Neural progenitor cell (in vitro differentiated cells): ENCODE data around the gene AP2S1. TPM values are rescaled to one million over a fixed set of nuclear protein-coding genes. Genes with fewer than 3 reads are reported as not detected.

Experiments used
- DNase-seq: peaks from one replicate; pipeline ENCODE4 v3.0.0-alpha.2; 2016; ENCODE audit warnings: low spot score
- H2AFZ ChIP-seq: fragments of 200-600 bp; sonication (generic); replicated peaks from 2 replicates; pipeline ENCODE4 v1.6.1; 2016; ENCODE audit warnings: antibody characterized with exemption
- H3F3A ChIP-seq: fragments of 200-600 bp; sonication (generic); 2 replicates; pipeline ENCODE4 v1.6.1; 2016; ENCODE audit warnings: antibody characterized with exemption, low read depth
- H3K27ac ChIP-seq: fragments of 200-600 bp; sonication (generic); 2 replicates; pipeline ENCODE4 v1.5.1; 2016; ENCODE audit warnings: mild to moderate bottlenecking
- H3K27me3 ChIP-seq: fragments of 200-600 bp; sonication (generic); 2 replicates; pipeline ENCODE4 v1.6.1; 2016; ENCODE audit warnings: mild to moderate bottlenecking, moderate library complexity
- H3K36me3 ChIP-seq: fragments of 200-600 bp; sonication (generic); 2 replicates; pipeline ENCODE4 v1.5.1; 2016
- H3K4me1 ChIP-seq: fragments of 200-600 bp; sonication (generic); 2 replicates; pipeline ENCODE4 v1.6.1; 2016; ENCODE audit warnings: mixed run types
- H3K4me2 ChIP-seq: fragments of 200-600 bp; sonication (generic); 2 replicates; pipeline ENCODE4 v1.6.1; 2016
- H3K4me3 ChIP-seq: fragments of 200-600 bp; sonication (generic); 2 replicates; pipeline ENCODE4 v1.5.1; 2016
- H3K79me2 ChIP-seq: fragments of 200-600 bp; sonication (generic); 2 replicates; pipeline ENCODE4 v1.6.1; 2016; ENCODE audit warnings: low read depth
- H3K9ac ChIP-seq: fragments of 200-600 bp; sonication (generic); 2 replicates; pipeline ENCODE4 v1.6.1; 2016
- H3K9me3 ChIP-seq: fragments of 200-600 bp; sonication (generic); 2 replicates; pipeline ENCODE4 v1.5.1; 2016; ENCODE audit warnings: low read depth
- H4K20me1 ChIP-seq: fragments of 200-600 bp; sonication (generic); 2 replicates; pipeline ENCODE4 v1.6.1; 2016; ENCODE audit warnings: low read depth
- H3K27ac Mint-ChIP-seq: 3 replicates; pipeline ENCODE4 v1.8.0; 2021; ENCODE audit warnings: mixed read lengths
- H3K27me3 Mint-ChIP-seq: 2 replicates; pipeline ENCODE4 v1.8.0; 2022; ENCODE audit warnings: low read depth, mild to moderate bottlenecking, inconsistent platforms, moderate library complexity, mixed read lengths; ENCODE audit not compliant: insufficient read depth
- H3K36me3 Mint-ChIP-seq: 3 replicates; pipeline ENCODE4 v1.8.0; 2021; ENCODE audit warnings: mixed read lengths
- H3K4me1 Mint-ChIP-seq: 3 replicates; pipeline ENCODE4 v1.8.0; 2021; ENCODE audit warnings: mixed read lengths
- H3K4me3 Mint-ChIP-seq: 3 replicates; pipeline ENCODE4 v1.8.0; 2021; ENCODE audit warnings: mild to moderate bottlenecking, moderate library complexity, mixed read lengths
- H3K9me3 Mint-ChIP-seq: 3 replicates; pipeline ENCODE4 v1.8.0; 2020; ENCODE audit warnings: mixed read lengths
- CTCF ChIP-seq: fragments of 200-600 bp; sonication (generic); IDR thresholded peaks from 2 replicates; pipeline ENCODE4 v1.5.1; 2017; ENCODE audit warnings: antibody characterized with exemption, mild to moderate bottlenecking
- EZH2 ChIP-seq: fragments of 200-600 bp; sonication (generic); IDR thresholded peaks from 2 replicates; pipeline ENCODE4 v1.6.1; 2017; ENCODE audit warnings: antibody characterized with exemption, mild to moderate bottlenecking, moderate library complexity
- EZH2phosphoT487 ChIP-seq: fragments of 200-600 bp; sonication (generic); IDR thresholded peaks from 2 replicates; pipeline ENCODE4 v1.6.1; 2017; ENCODE audit warnings: antibody characterized with exemption
- total RNA-seq: library from RNA; depleted of rRNA; stranded (reverse); fragments of >200 nt; gene quantifications from 2 replicates; pipeline ENCODE4 v1.2.3, GENCODE V29; 2015; ENCODE audit warnings: low replicate concordance

The AP2S1 gene
- total RNA-seq, 1 donor from 2014 or later: 104 TPM

DNA sequence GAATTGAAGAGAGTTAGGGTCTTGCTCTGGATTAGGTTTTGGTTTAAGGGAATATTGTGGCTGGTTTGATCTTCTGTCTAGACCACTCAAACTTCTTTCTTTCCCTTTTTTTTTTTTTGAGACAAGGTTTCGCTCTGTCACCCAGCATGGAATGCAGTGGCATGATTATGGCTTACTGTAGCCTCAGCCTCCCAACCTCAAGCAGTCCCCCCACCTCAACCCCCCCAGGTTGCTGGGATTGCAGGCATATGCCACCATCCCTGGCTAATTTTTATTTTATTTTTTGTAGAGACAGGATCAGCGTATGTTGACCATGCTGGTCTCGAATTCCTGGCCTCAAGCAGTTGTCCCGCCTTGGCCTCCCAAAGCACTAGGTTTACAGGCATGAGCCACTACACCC is 31.4 kb upstream of the AP2S1 start:
- no peak for TF ChIP-seq EZH2
- no peak for TF ChIP-seq EZH2phosphoT487
- TF ChIP-seq CTCF: no peak
- Histone ChIP-seq H3K9ac (no peak overlapping the region), H3K4me2 (no peak overlapping the region), H3K36me3 (no peaks in the 10 kb centered on the region), H3K27me3 (no peaks in the 10 kb centered on the region), H3K27ac (no peak overlapping the region), H3K79me2 (peaks cover 100% of the 10 kb centered on the region), H3K4me1 (peaks cover 9% of the 10 kb centered on the region), H3F3A (no peaks in the 10 kb centered on the region), H3K9me3 (no peaks in the 10 kb centered on the region), H3K4me3 (no peak overlapping the region), H2AFZ (no peak overlapping the region), H4K20me1 (peaks cover 44% of the 10 kb centered on the region)
- no peaks in the 10 kb centered on the region for H3K27me3 Mint-ChIP-seq
- no peak overlapping the region for H3K4me3 Mint-ChIP-seq
- H3K27ac Mint-ChIP-seq: peak overlapping the region; percentile 21
- peaks cover 21% of the 10 kb centered on the region for H3K4me1 Mint-ChIP-seq
- DNase-seq: no peak
- peaks cover 9% of the 10 kb centered on the region for H3K9me3 Mint-ChIP-seq
- peaks cover 22% of the 10 kb centered on the region for H3K36me3 Mint-ChIP-seq

DNA sequence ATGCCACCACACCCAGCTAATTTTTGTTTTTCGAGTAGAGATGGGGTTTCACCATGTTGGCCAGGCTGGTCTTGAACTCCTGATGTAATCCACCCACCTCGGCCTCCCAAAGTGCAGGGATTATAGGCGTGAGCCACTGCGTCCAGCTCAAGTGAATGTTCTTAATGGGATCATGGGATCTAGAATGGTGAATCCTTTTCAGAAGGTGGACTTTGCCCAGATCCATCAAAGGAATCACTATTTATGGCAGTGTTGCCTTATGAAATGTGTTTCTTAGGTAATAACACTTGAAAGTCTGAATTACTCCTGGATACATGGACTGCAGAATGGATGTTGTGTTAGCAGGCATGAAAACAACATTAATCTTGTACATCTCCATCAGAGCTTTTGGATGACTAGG is 30.4 kb upstream of the AP2S1 start:
- Mint-ChIP-seq H3K9me3 (peaks cover 2% of the 10 kb centered on the region), H3K4me1 (peaks cover 21% of the 10 kb centered on the region), H3K27me3 (no peaks in the 10 kb centered on the region), H3K36me3 (peaks cover 15% of the 10 kb centered on the region), H3K27ac (no peak overlapping the region), H3K4me3 (no peak overlapping the region)
- DNase-seq: no peak
- H3K9ac ChIP-seq: no peak overlapping the region
- no peak overlapping the region for H3K4me2 ChIP-seq
- no peak for TF ChIP-seq EZH2
- TF ChIP-seq CTCF: no peak
- no peak for TF ChIP-seq EZH2phosphoT487
- H4K20me1 ChIP-seq: peaks cover 44% of the 10 kb centered on the region
- peaks cover 9% of the 10 kb centered on the region for H3K4me1 ChIP-seq
- H3K4me3 ChIP-seq: no peak overlapping the region
- H3K79me2 ChIP-seq: peaks cover 100% of the 10 kb centered on the region
- no peak overlapping the region for H2AFZ ChIP-seq
- H3K27ac ChIP-seq: no peak overlapping the region
- H3F3A ChIP-seq: no peaks in the 10 kb centered on the region
- no peaks in the 10 kb centered on the region for H3K27me3 ChIP-seq
- H3K36me3 ChIP-seq: no peaks in the 10 kb centered on the region
- no peaks in the 10 kb centered on the region for H3K9me3 ChIP-seq

DNA sequence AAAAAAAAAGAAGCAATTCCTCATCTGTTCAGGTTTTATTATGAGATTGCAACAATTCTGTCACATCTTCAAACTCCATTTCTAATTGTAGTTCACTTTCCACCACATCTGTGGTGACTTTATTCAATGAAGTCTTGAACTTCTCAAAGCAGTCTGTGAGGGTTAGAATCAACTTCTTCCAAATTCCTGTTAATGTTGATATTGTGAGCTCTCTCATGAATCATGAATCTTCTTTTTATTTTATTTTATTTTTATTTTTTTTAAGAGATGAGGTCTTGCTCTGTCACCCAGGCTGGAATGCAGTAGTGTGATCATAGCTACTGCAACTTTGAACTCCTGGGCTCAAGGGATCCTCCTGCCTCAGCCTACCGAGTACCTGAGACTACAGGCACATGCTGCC is 29.8 kb upstream of the AP2S1 start:
- Histone ChIP-seq H3K36me3 (no peaks in the 10 kb centered on the region), H3K79me2 (peaks cover 100% of the 10 kb centered on the region), H3K4me3 (no peak overlapping the region), H3K27me3 (no peaks in the 10 kb centered on the region), H3K9ac (no peak overlapping the region), H4K20me1 (peaks cover 51% of the 10 kb centered on the region), H3K4me1 (peaks cover 9% of the 10 kb centered on the region), H3K27ac (no peak overlapping the region), H2AFZ (no peak overlapping the region), H3F3A (no peaks in the 10 kb centered on the region), H3K9me3 (no peaks in the 10 kb centered on the region), H3K4me2 (no peak overlapping the region)
- H3K27me3 Mint-ChIP-seq: no peaks in the 10 kb centered on the region
- no peak overlapping the region for H3K27ac Mint-ChIP-seq
- H3K4me1 Mint-ChIP-seq: peaks cover 21% of the 10 kb centered on the region
- no peak for DNase-seq
- peaks cover 2% of the 10 kb centered on the region for H3K9me3 Mint-ChIP-seq
- no peak overlapping the region for H3K4me3 Mint-ChIP-seq
- peaks cover 19% of the 10 kb centered on the region for H3K36me3 Mint-ChIP-seq
- no peak for TF ChIP-seq EZH2
- no peak for TF ChIP-seq CTCF
- TF ChIP-seq EZH2phosphoT487: no peak
